Neutrophil (primary cell): ENCODE results near the gene F5.

ENCODE experiments used
- H3K27ac ChIP-seq: fragments of 200-600 bp; sonication (generic); 2 replicates; pipeline ENCODE4 v1.5.1; 2016; ENCODE audit warnings: mild to moderate bottlenecking, moderate library complexity
- H3K27me3 ChIP-seq: fragments of 200-600 bp; sonication (generic); 2 replicates; pipeline ENCODE4 v1.6.0; 2016; ENCODE audit warnings: mild to moderate bottlenecking
- H3K36me3 ChIP-seq: fragments of 200-600 bp; sonication (generic); 2 replicates; pipeline ENCODE4 v1.5.1; 2017
- H3K4me1 ChIP-seq, 2 experiments: fragments of 200-600 bp in 1 of 2; sonication (generic) in 1 of 2; 1 replicate in 1 of 2; 2 replicates in 1 of 2; pipeline versions ENCODE4 v1.5.1 to v1.6.1; 2013 to 2016; ENCODE audit warnings: low read depth in 1 of 2, low read length in 1 of 2, mild to moderate bottlenecking in 1 of 2, moderate library complexity in 1 of 2; ENCODE audit not compliant: control insufficient read depth in 1 of 2, insufficient read depth in 1 of 2
- H3K4me3 ChIP-seq, 2 experiments: fragments of 200-600 bp in 1 of 2; sonication (generic) in 1 of 2; 1 replicate in 1 of 2; 2 replicates in 1 of 2; pipeline ENCODE4 v1.5.1; 2013 to 2016; ENCODE audit warnings: low read depth in 1 of 2, low read length in 1 of 2, mild to moderate bottlenecking in 1 of 2, moderate library complexity in 1 of 2
- H3K9me3 ChIP-seq: fragments of 200-600 bp; sonication (generic); 2 replicates; pipeline ENCODE4 v1.5.1; 2016
- TF ChIP-seq, protein P1 (sequence below): fragments of 200-600 bp; sonication (generic); IDR thresholded peaks from 2 replicates; pipeline ENCODE4 v1.5.1; 2016; ENCODE audit warnings: antibody characterized with exemption

The F5 gene

DNA sequence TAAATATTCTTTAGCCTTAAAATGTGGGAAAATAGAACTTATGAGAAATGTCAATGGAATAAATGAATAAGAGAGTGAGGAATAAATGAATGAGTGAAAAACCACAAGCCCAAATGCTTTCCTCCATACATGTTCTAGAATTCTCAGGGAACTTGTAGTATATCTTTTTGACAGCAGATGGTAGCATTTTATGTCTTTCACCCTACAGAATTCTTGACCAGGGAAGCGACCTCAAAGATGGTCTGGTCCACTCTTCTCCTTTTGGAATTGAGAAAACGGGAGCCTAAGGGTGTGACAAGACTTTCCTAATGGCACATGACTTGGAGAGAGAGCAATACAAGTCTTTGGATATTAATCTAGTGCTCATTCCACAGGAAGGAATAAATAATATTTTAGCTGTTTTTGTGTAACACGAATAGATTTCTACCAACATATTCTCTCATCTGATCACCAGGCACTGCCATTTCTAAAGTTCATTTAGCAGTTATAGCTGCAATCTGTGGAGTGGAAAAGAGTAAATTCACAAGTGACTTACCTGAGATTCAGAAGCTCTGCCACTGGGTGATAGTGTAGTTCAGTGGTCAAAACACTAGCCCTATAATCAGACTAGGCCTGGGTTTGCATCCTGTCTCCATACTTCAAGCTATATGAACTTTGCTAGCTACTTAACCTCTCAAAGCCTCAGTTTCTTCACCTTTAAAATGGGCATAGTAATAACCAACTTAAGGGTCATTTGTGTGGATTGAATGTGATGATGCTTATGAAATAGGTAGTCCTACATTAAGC lies 15.0 kb upstream of the F5 start:
- H3K4me1 ChIP-seq: peaks cover 51 to 52% of the 10 kb centered on the region in 2 experiments
- TF ChIP-seq, protein P1, sequence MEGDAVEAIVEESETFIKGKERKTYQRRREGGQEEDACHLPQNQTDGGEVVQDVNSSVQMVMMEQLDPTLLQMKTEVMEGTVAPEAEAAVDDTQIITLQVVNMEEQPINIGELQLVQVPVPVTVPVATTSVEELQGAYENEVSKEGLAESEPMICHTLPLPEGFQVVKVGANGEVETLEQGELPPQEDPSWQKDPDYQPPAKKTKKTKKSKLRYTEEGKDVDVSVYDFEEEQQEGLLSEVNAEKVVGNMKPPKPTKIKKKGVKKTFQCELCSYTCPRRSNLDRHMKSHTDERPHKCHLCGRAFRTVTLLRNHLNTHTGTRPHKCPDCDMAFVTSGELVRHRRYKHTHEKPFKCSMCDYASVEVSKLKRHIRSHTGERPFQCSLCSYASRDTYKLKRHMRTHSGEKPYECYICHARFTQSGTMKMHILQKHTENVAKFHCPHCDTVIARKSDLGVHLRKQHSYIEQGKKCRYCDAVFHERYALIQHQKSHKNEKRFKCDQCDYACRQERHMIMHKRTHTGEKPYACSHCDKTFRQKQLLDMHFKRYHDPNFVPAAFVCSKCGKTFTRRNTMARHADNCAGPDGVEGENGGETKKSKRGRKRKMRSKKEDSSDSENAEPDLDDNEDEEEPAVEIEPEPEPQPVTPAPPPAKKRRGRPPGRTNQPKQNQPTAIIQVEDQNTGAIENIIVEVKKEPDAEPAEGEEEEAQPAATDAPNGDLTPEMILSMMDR: peak; percentile 66

DNA sequence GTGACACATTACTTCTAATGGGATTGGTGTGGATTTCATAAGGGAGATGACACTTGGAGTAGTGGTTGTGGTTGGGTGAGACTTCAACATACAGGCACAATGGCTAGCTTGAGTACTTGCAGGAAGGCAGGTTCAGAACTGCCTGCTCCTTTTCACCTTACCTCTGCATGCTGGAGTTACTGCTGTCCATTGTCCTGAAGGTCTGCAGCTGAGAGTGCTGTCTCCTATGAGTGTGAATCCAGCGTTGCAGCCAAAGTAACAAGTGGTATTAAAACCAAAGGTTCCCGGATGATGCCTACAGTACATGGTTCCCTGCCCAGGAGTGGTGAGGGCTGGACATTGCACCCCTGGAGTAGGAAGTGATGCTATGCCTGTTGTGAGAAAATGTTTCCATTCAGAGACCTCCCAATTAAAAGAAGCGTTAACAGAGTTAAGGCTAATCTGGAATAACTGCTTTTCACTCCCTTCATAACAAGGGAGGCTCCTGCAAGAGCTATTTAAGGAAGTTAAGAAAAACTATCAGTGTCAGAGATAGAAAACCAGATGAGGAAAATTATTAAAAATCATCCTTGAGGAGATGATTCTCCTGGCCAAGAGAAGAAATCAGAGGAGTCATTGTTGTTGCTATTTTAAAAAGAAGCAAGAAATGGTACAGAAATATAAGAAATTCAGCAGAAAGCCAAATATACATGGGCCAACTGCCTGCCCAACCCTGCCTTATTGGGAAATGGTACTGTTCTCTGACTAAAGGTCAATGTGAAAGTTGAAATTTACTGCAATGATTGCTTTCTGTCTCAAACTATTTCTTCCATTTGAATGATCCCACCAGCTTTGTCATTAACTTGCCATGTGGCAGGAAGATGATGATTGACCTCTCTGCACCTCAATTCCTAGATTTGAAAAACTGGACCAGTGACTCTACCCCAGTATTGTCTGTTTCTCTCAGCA lies 9.8 kb upstream of the F5 start:
- TF ChIP-seq, protein P1: no peak
- H3K9me3 ChIP-seq: no peaks in the 10 kb centered on the region
- no peaks in the 10 kb centered on the region for H3K36me3 ChIP-seq
- H3K4me1 ChIP-seq: peaks cover under 1 to 3% of the 10 kb centered on the region in 2 experiments
- no peak overlapping the region for H3K27ac ChIP-seq
- H3K4me3 ChIP-seq: no peak overlapping the region
- peaks cover 3% of the 10 kb centered on the region for H3K27me3 ChIP-seq

More for the DNA sequence above, 15.0 kb upstream of the F5 start:
- peak overlapping the region; percentile 69 for H3K27ac ChIP-seq
- H3K4me3 ChIP-seq: peak overlapping the region in 1 of 2 experiments; percentile 9
- peaks cover 3% of the 10 kb centered on the region for H3K27me3 ChIP-seq
- H3K9me3 ChIP-seq: no peaks in the 10 kb centered on the region
- H3K36me3 ChIP-seq: no peaks in the 10 kb centered on the region

DNA sequence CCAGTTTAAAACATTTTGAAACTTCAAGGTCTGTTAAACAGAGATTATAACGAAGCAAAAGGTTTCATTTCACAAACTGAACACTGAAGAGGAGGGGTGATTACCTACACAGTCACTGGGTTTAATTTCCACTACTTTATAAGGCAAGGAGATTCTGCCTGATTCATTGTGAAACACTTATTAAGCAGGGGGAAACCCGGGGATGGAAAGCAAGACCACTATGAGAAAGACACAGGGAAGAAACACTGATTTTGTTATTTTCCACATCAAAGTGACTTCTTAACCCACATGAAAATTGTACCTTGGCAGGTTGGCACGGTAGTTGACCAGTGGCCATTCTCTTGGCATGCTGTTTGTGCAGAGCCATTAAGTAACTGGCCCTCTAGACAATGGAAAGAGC lies 8.1 kb upstream of the F5 start:
- no peak overlapping the region for H3K4me3 ChIP-seq
- no peaks in the 10 kb centered on the region for H3K9me3 ChIP-seq
- TF ChIP-seq, protein P1: no peak
- no peaks in the 10 kb centered on the region for H3K4me1 ChIP-seq
- H3K36me3 ChIP-seq: no peaks in the 10 kb centered on the region
- peaks cover 3% of the 10 kb centered on the region for H3K27me3 ChIP-seq
- H3K27ac ChIP-seq: no peak overlapping the region

DNA sequence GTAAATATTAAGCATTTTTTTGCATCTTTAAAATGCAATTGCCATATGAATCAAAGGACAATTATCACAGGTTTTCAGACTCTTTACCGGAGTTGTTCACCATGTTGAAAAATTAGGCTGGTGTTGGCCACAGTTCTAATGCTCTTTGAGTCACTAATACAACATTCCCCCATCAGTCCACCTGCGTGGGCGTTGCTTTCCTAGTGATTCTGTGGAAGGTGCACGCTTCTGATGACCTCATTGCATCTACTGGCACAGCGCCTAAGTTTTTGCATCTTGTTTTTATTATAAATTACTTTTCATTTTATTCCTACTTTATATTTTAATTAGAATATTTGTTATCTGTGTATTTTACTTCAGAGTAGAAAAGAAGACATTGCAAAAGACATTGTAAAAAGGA lies 4.7 kb upstream of the F5 start:
- Histone ChIP-seq H3K9me3 (no peaks in the 10 kb centered on the region), H3K36me3 (no peaks in the 10 kb centered on the region), H3K27me3 (no peaks in the 10 kb centered on the region), H3K4me1 (peaks cover 10 to 11% of the 10 kb centered on the region in 2 experiments), H3K4me3 (no peak overlapping the region), H3K27ac (no peak overlapping the region)
- TF ChIP-seq, protein P1: no peak

DNA sequence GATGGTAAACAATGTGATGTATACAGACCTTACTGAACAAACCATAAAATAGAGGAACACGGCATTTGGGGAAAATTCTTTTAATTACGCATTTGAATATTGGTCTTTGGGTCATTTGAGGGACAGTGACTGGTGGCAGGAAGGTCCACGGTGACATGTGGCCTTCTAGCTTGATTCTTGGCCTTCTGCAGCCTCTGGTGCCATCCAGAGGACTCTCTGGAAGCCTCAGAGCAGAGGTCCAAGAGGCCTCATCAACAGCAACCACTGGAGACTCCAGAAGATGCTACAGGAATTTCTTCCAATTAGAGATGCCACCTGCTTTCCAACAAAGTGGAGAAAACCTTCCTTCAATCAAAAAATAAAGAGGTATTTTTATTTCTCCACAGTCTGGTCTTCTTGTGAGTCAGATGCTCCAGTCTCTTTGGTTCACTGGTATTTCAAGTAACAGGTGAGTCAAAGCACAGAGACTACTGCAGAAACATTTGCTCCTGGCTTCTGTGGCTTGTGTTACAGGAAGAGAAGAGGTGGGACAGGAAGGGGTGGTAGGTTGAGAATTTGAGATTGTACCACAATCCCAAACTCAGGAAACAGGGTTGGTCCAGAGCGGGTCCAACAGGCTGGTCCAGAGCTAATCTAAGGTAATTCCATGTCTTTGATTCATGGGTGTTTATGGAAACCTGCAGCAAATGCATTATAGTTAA lies 2.7 kb upstream of the F5 start:
- Histone ChIP-seq H3K4me3 (no peak overlapping the region), H3K27me3 (no peaks in the 10 kb centered on the region), H3K9me3 (no peaks in the 10 kb centered on the region), H3K27ac (no peak overlapping the region), H3K4me1 (peaks cover 23 to 30% of the 10 kb centered on the region in 2 experiments), H3K36me3 (no peaks in the 10 kb centered on the region)
- TF ChIP-seq, protein P1: no peak
